ENCODE measurements around the gene HEXD. TPM values are rescaled to one million over a fixed set of nuclear protein-coding genes. Genes with fewer than 3 reads are reported as not detected.
"Not testable (repeated sequence)": the region's sequence is repeated elsewhere in the genome, so short reads cannot be mapped to it uniquely, and the experiment has no call there.

HEXD gene
- total RNA-seq, 1 experiment from 2014 or later: 29.5 TPM

- intact Hi-C loops (cut with micrococcal nuclease; ENCODE audit: unreplicated experiment): loop anchor here (1.0 kb wide), 1 partner anchor 8 kb away; the partner anchor contains the start of gene NARF
- peak overlapping the region; percentile 85 for H3K4me3 ChIP-seq (ENCODE audit: low read depth, low read length)
- H3K36me3 Mint-ChIP-seq (ENCODE audit: insufficient read depth, unreplicated experiment): peaks cover 15% of the 10 kb centered on the region
- no TSS peak for BruUV-seq (replicated peaks)
- H3K9me3 ChIP-seq: no peaks in the 10 kb centered on the region
- H3K4me3 Mint-ChIP-seq (ENCODE audit: unreplicated experiment): peak overlapping the region; percentile 83
- TF ChIP-seq CTCF (IDR thresholded peaks at IDR 0.05; ENCODE audit: insufficient read depth in 1 of 2, low read depth in 1 of 2, low read length in 1 of 2, severe bottlenecking in 1 of 2, unreplicated experiment in 1 of 2): no peak
- H3K9me3 Mint-ChIP-seq (ENCODE audit: unreplicated experiment): peaks cover 9% of the 10 kb centered on the region
- no peaks in the 10 kb centered on the region for H3K4me1 Mint-ChIP-seq (ENCODE audit: low read depth, unreplicated experiment)
- H3K4me1 ChIP-seq: peaks cover 15% of the 10 kb centered on the region
- DNase-seq: no peak
- H3K27me3 ChIP-seq (replicated peaks; ENCODE audit: control insufficient read depth, insufficient read depth, low read length): no peaks in the 10 kb centered on the region
- H3K36me3 ChIP-seq (ENCODE audit: control insufficient read depth, insufficient read depth, low read length): no peaks in the 10 kb centered on the region
- peak overlapping the region; percentile 89 for H3K27ac Mint-ChIP-seq (ENCODE audit: unreplicated experiment)
- POLR2A ChIA-PET: no interaction called here
- no peaks in the 10 kb centered on the region for H3K27me3 Mint-ChIP-seq (ENCODE audit: insufficient read depth, unreplicated experiment)
- CTCF ChIA-PET: no interaction called here
These were observed 31.8 kb downstream of the HEXD start for GRCh38 chr17:82449883-82450356.

- peak; percentile 92 to 96 for DNase-seq
- Mint-ChIP-seq H3K27me3 (ENCODE audit: insufficient read depth, unreplicated experiment) (no peaks in the 10 kb centered on the region), H3K9me3 (ENCODE audit: unreplicated experiment) (peaks cover 9% of the 10 kb centered on the region), H3K27ac (ENCODE audit: unreplicated experiment) (peak within 1 kb of the TSS; percentile 89), H3K4me1 (ENCODE audit: low read depth, unreplicated experiment) (no peaks in the 10 kb centered on the region), H3K4me3 (ENCODE audit: unreplicated experiment) (peak within 1 kb of the TSS; percentile 83), H3K36me3 (ENCODE audit: insufficient read depth, unreplicated experiment) (peaks cover 14% of the 10 kb centered on the region)
- no peaks in the 10 kb centered on the region for H3K27me3 ChIP-seq (replicated peaks; ENCODE audit: control insufficient read depth, insufficient read depth, low read length)
- ChIA-PET CTCF (no interaction called here), POLR2A (no interaction called here)
- peak within 1 kb of the TSS; percentile 85 for H3K4me3 ChIP-seq (ENCODE audit: low read depth, low read length)
- no peak for TF ChIP-seq CTCF (IDR thresholded peaks at IDR 0.05; ENCODE audit: insufficient read depth in 1 of 2, low read depth in 1 of 2, low read length in 1 of 2, severe bottlenecking in 1 of 2, unreplicated experiment in 1 of 2)
- BruUV-seq (replicated peaks): TSS peak; percentile 58
- H3K4me1 ChIP-seq: peaks cover 15% of the 10 kb centered on the region
- H3K9me3 ChIP-seq: no peaks in the 10 kb centered on the region
- intact Hi-C loops (cut with micrococcal nuclease; ENCODE audit: unreplicated experiment): loop anchor here (1.0 kb wide), 1 partner anchor 8 kb away; the partner anchor contains the start of gene NARF
- no peaks in the 10 kb centered on the region for H3K36me3 ChIP-seq (ENCODE audit: control insufficient read depth, insufficient read depth, low read length)
These were observed 32.4 kb downstream of the HEXD start, which contains the start of gene CYBC1 for GRCh38 chr17:82450357-82451106. CYBC1 (minus strand) TSS chr17:82450752; CDS start chr17:82449254, 1,498 bp downstream.

GRCh38 chr17:82452162-82452561 lies 34.0 kb downstream of the HEXD start:
- Mint-ChIP-seq H3K36me3 (ENCODE audit: insufficient read depth, unreplicated experiment) (peaks cover 14% of the 10 kb centered on the region), H3K27ac (ENCODE audit: unreplicated experiment) (no peak overlapping the region), H3K9me3 (ENCODE audit: unreplicated experiment) (peaks cover 9% of the 10 kb centered on the region), H3K27me3 (ENCODE audit: insufficient read depth, unreplicated experiment) (no peaks in the 10 kb centered on the region), H3K4me1 (ENCODE audit: low read depth, unreplicated experiment) (peaks cover 3% of the 10 kb centered on the region), H3K4me3 (ENCODE audit: unreplicated experiment) (no peak overlapping the region)
- BruUV-seq (replicated peaks): no TSS peak
- no peaks in the 10 kb centered on the region for H3K9me3 ChIP-seq
- peaks cover 18% of the 10 kb centered on the region for H3K4me1 ChIP-seq
- ChIA-PET CTCF (no interaction called here), POLR2A (no interaction called here)
- no peak for TF ChIP-seq CTCF (IDR thresholded peaks at IDR 0.05; ENCODE audit: insufficient read depth in 1 of 2, low read depth in 1 of 2, low read length in 1 of 2, severe bottlenecking in 1 of 2, unreplicated experiment in 1 of 2)
- DNase-seq: no peak
- H3K36me3 ChIP-seq (ENCODE audit: control insufficient read depth, insufficient read depth, low read length): no peaks in the 10 kb centered on the region
- H3K27me3 ChIP-seq (replicated peaks; ENCODE audit: control insufficient read depth, insufficient read depth, low read length): no peaks in the 10 kb centered on the region
- H3K4me3 ChIP-seq (ENCODE audit: low read depth, low read length): no peak overlapping the region
- intact Hi-C loops (cut with micrococcal nuclease; ENCODE audit: unreplicated experiment): no loop called here

GRCh38 chr17:82453151-82453550 lies 35.0 kb downstream of the HEXD start:
- H3K9me3 ChIP-seq; H3K27ac Mint-ChIP-seq (ENCODE audit: unreplicated experiment); H3K36me3 ChIP-seq (ENCODE audit: control insufficient read depth, insufficient read depth, low read length); POLR2A ChIA-PET; CTCF ChIA-PET; BruUV-seq (replicated peaks); H3K27me3 ChIP-seq (replicated peaks; ENCODE audit: control insufficient read depth, insufficient read depth, low read length); H3K4me3 ChIP-seq (ENCODE audit: low read depth, low read length); H3K9me3 Mint-ChIP-seq (ENCODE audit: unreplicated experiment); DNase-seq; H3K27me3 Mint-ChIP-seq (ENCODE audit: insufficient read depth, unreplicated experiment); H3K4me3 Mint-ChIP-seq (ENCODE audit: unreplicated experiment); intact Hi-C loops (cut with micrococcal nuclease; ENCODE audit: unreplicated experiment): not testable (repeated sequence)
- peaks cover 12% of the 10 kb centered on the region for H3K4me1 Mint-ChIP-seq (ENCODE audit: low read depth, unreplicated experiment)
- H3K4me1 ChIP-seq: peaks cover 25% of the 10 kb centered on the region
- H3K36me3 Mint-ChIP-seq (ENCODE audit: insufficient read depth, unreplicated experiment): peaks cover 22% of the 10 kb centered on the region

- H3K4me3 ChIP-seq (ENCODE audit: low read depth, low read length); H3K27me3 Mint-ChIP-seq (ENCODE audit: insufficient read depth, unreplicated experiment); POLR2A ChIA-PET; H3K9me3 ChIP-seq; H3K4me3 Mint-ChIP-seq (ENCODE audit: unreplicated experiment); H3K36me3 ChIP-seq (ENCODE audit: control insufficient read depth, insufficient read depth, low read length); H3K27ac Mint-ChIP-seq (ENCODE audit: unreplicated experiment); CTCF ChIA-PET; intact Hi-C loops (cut with micrococcal nuclease; ENCODE audit: unreplicated experiment); BruUV-seq (replicated peaks); H3K9me3 Mint-ChIP-seq (ENCODE audit: unreplicated experiment); H3K27me3 ChIP-seq (replicated peaks; ENCODE audit: control insufficient read depth, insufficient read depth, low read length): not testable (repeated sequence)
- peaks cover 27% of the 10 kb centered on the region for H3K36me3 Mint-ChIP-seq (ENCODE audit: insufficient read depth, unreplicated experiment)
- peaks cover 12% of the 10 kb centered on the region for H3K4me1 Mint-ChIP-seq (ENCODE audit: low read depth, unreplicated experiment)
- H3K4me1 ChIP-seq: peaks cover 25% of the 10 kb centered on the region
- peak in 1 of 2 experiments; percentile 53 for DNase-seq
These were observed 35.6 kb downstream of the HEXD start for GRCh38 chr17:82453706-82454105.
